Panc1 (cell line): ENCODE measurements around the gene PIK3CD.

Source experiments
- POLR2AphosphoS5 ChIP-seq: IDR thresholded peaks from 2 replicates; pipeline ENCODE4 v1.6.1; 2012; ENCODE audit warnings: mild to moderate bottlenecking, low read depth, low read length, moderate library complexity
- REST ChIP-seq, 2 experiments: IDR thresholded peaks; 2 replicates each; pipeline ENCODE4 v1.6.1; 2011 to 2012; ENCODE audit warnings: low read depth in 2 of 2, control low read depth in 1 of 2, low read length in 1 of 2, mild to moderate bottlenecking in 1 of 2, moderate library complexity in 1 of 2; ENCODE audit not compliant: insufficient read depth in 1 of 2
- SIN3A ChIP-seq: IDR thresholded peaks from 2 replicates; pipeline ENCODE4 v1.6.1; 2012; ENCODE audit warnings: low read depth, mild to moderate bottlenecking, low read length, moderate library complexity, borderline replicate concordance; ENCODE audit not compliant: insufficient read depth
- TF ChIP-seq, protein P1 (sequence below): fragments of 450-650 bp; IDR thresholded peaks from 2 replicates; pipeline ENCODE4 v1.5.1; 2017; ENCODE audit warnings: mild to moderate bottlenecking

DNA sequence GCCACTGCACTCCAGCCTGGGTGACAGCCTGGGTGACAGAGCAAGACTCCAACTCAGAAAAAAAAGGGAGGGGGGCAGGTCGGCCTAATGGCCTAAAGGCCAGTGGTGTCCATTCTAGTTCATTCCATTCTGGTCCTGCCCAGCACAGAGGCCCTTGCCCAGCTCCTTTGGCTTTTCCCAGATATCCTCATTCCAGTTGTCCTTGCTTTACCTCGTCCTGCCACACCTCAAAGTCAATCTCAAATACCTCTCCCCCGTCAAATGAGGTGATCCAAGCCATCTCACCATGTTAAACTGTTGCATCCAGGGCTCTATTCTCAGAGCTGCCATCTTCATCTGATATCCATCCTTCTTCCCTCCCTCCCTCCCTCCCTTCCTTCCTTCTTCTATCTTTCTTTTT lies 19.9 kb upstream of the PIK3CD start:
- TF ChIP-seq, protein P1, sequence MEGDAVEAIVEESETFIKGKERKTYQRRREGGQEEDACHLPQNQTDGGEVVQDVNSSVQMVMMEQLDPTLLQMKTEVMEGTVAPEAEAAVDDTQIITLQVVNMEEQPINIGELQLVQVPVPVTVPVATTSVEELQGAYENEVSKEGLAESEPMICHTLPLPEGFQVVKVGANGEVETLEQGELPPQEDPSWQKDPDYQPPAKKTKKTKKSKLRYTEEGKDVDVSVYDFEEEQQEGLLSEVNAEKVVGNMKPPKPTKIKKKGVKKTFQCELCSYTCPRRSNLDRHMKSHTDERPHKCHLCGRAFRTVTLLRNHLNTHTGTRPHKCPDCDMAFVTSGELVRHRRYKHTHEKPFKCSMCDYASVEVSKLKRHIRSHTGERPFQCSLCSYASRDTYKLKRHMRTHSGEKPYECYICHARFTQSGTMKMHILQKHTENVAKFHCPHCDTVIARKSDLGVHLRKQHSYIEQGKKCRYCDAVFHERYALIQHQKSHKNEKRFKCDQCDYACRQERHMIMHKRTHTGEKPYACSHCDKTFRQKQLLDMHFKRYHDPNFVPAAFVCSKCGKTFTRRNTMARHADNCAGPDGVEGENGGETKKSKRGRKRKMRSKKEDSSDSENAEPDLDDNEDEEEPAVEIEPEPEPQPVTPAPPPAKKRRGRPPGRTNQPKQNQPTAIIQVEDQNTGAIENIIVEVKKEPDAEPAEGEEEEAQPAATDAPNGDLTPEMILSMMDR = no peak
- TF ChIP-seq POLR2AphosphoS5 (no peak), SIN3A (no peak), REST (IDR thresholded peaks at IDR 0.05; ENCODE audit: insufficient read depth in 1 of 2, low read depth in 2 of 2, low read length in 1 of 2) (no peak)
